Endothelial cell (in vitro differentiated cells): Measurements from ENCODE around the gene DPYSL4. TPM values are rescaled to one million over a fixed set of nuclear protein-coding genes. Genes with fewer than 3 reads are reported as not detected.

Source experiments
- DNase-seq: peaks from one replicate; pipeline ENCODE4 v3.0.0; 2021; ENCODE audit warnings: low spot score
- H3K27ac Mint-ChIP-seq: one replicate; pipeline ENCODE4 v1.8.0; 2021; ENCODE audit warnings: mixed read lengths, inconsistent platforms; ENCODE audit not compliant: unreplicated experiment
- H3K27me3 Mint-ChIP-seq: one replicate; pipeline ENCODE4 v1.8.0; 2021; ENCODE audit warnings: mild to moderate bottlenecking, moderate library complexity, mixed read lengths, inconsistent platforms; ENCODE audit not compliant: unreplicated experiment
- H3K36me3 Mint-ChIP-seq: one replicate; pipeline ENCODE4 v1.8.0; 2021; ENCODE audit warnings: mild to moderate bottlenecking, low read depth, mixed read lengths, inconsistent platforms; ENCODE audit not compliant: unreplicated experiment
- H3K4me1 Mint-ChIP-seq: one replicate; pipeline ENCODE4 v1.8.0; 2021; ENCODE audit warnings: mild to moderate bottlenecking, mixed read lengths, inconsistent platforms; ENCODE audit not compliant: unreplicated experiment
- H3K4me3 Mint-ChIP-seq: one replicate; pipeline ENCODE4 v1.8.0; 2021; ENCODE audit warnings: mild to moderate bottlenecking, mixed read lengths, inconsistent platforms; ENCODE audit not compliant: unreplicated experiment
- H3K9me3 Mint-ChIP-seq: one replicate; pipeline ENCODE4 v1.8.0; 2021; ENCODE audit warnings: mixed read lengths, inconsistent platforms; ENCODE audit not compliant: unreplicated experiment
- CTCF ChIP-seq: fragments of 200-600 bp; sonication (generic); IDR thresholded peaks from one replicate; pipeline ENCODE4 v1.5.0; 2021; ENCODE audit warnings: antibody characterized with exemption; ENCODE audit not compliant: unreplicated experiment
- total RNA-seq: library from RNA; stranded (reverse); fragmentation: NEBNext Ultra II Directional; extraction: Animal tissue kit (Norgen Biotek cat#: 25700); gene quantifications from one replicate; pipeline ENCODE4 v1.2.1, GENCODE V29; 2021; ENCODE audit not compliant: unreplicated experiment

The DPYSL4 gene
- total RNA-seq, 1 donor from 2014 or later, result 15.0 TPM

- Mint-ChIP-seq H3K4me3 (no peak overlapping the region), H3K27ac (no peak overlapping the region), H3K4me1 (no peaks in the 10 kb centered on the region), H3K9me3 (no peaks in the 10 kb centered on the region), H3K36me3 (no peaks in the 10 kb centered on the region), H3K27me3 (peaks cover 10% of the 10 kb centered on the region)
- no peak for DNase-seq
- no peak for TF ChIP-seq CTCF
Measured at GRCh38 chr10:132153616-132154217, 33.0 kb upstream of the DPYSL4 start.

GRCh38 chr10:132154440-132154839, 32.3 kb upstream of the DPYSL4 start:
- H3K4me3 Mint-ChIP-seq, result no peak overlapping the region
- H3K36me3 Mint-ChIP-seq, result no peaks in the 10 kb centered on the region
- no peaks in the 10 kb centered on the region for H3K9me3 Mint-ChIP-seq
- no peaks in the 10 kb centered on the region for H3K4me1 Mint-ChIP-seq
- no peak overlapping the region for H3K27ac Mint-ChIP-seq
- no peak for TF ChIP-seq CTCF
- H3K27me3 Mint-ChIP-seq, result peaks cover 10% of the 10 kb centered on the region
- DNase-seq, result no peak

- Mint-ChIP-seq H3K9me3 (no peaks in the 10 kb centered on the region), H3K4me1 (no peaks in the 10 kb centered on the region), H3K27me3 (peaks cover 10% of the 10 kb centered on the region), H3K27ac (no peak overlapping the region), H3K4me3 (no peak overlapping the region), H3K36me3 (no peaks in the 10 kb centered on the region)
- no peak for DNase-seq
- no peak for TF ChIP-seq CTCF
Measured at GRCh38 chr10:132154931-132155330, 31.8 kb upstream of the DPYSL4 start.

- H3K27me3 Mint-ChIP-seq, result peaks cover 10% of the 10 kb centered on the region
- DNase-seq, result no peak
- no peak for TF ChIP-seq CTCF
- no peaks in the 10 kb centered on the region for H3K4me1 Mint-ChIP-seq
- no peak overlapping the region for H3K4me3 Mint-ChIP-seq
- no peaks in the 10 kb centered on the region for H3K9me3 Mint-ChIP-seq
- H3K27ac Mint-ChIP-seq, result no peak overlapping the region
- no peaks in the 10 kb centered on the region for H3K36me3 Mint-ChIP-seq
Measured at GRCh38 chr10:132155723-132156381, 30.9 kb upstream of the DPYSL4 start.

GRCh38 chr10:132156382-132156781, 30.4 kb upstream of the DPYSL4 start:
- Mint-ChIP-seq H3K27me3 (peaks cover 10% of the 10 kb centered on the region), H3K4me1 (no peaks in the 10 kb centered on the region), H3K36me3 (no peaks in the 10 kb centered on the region), H3K4me3 (no peak overlapping the region), H3K9me3 (no peaks in the 10 kb centered on the region), H3K27ac (no peak overlapping the region)
- TF ChIP-seq CTCF, result no peak
- DNase-seq, result no peak
